Suprapubic skin (tissue), 4 donors: ENCODE measurements around the gene LAP3. TPM values are rescaled to one million over a fixed set of nuclear protein-coding genes. Genes with fewer than 3 reads are reported as not detected.

Source experiments
- DNase-seq, 2 donors: peaks; one replicate each; pipeline ENCODE4 v3.0.0-alpha.2; 2019; ENCODE audit warnings: low spot score in 2 of 2
- H3K27ac ChIP-seq: fragments of 200-600 bp; sonication (generic); one replicate; pipeline ENCODE4 v1.5.1; 2019
- H3K27me3 ChIP-seq: fragments of 200-600 bp; sonication (generic); one replicate; pipeline ENCODE4 v1.5.1; 2019
- H3K36me3 ChIP-seq: fragments of 200-600 bp; sonication (generic); one replicate; pipeline ENCODE4 v1.5.1; 2019
- H3K4me1 ChIP-seq: fragments of 200-600 bp; sonication (generic); one replicate; pipeline ENCODE4 v1.5.1; 2019
- H3K4me3 ChIP-seq: fragments of 200-600 bp; sonication (generic); one replicate; pipeline ENCODE4 v1.5.1; 2019; ENCODE audit warnings: mild to moderate bottlenecking
- H3K9me3 ChIP-seq: fragments of 200-600 bp; sonication (generic); one replicate; pipeline ENCODE4 v1.5.1; 2019
- EP300 ChIP-seq: sonication (generic); formaldehyde crosslinking; IDR thresholded peaks from one replicate; pipeline ENCODE4 v1.6.1; 2017; ENCODE audit warnings: antibody characterized with exemption
- POLR2A ChIP-seq, 2 donors: fragments of 450-650 bp; IDR thresholded peaks; one replicate each; pipeline ENCODE4 v1.6.1; 2017; ENCODE audit warnings: antibody characterized with exemption in 2 of 2, mild to moderate bottlenecking in 2 of 2, moderate library complexity in 2 of 2
- POLR2AphosphoS5 ChIP-seq, 3 donors: sonication (generic); formaldehyde crosslinking; IDR thresholded peaks; one replicate each; pipeline ENCODE4 v1.6.1; 2017; ENCODE audit warnings: antibody characterized with exemption in 3 of 3
- WGBS: methylation state at CpG from one replicate; pipeline ENCODE4 v1.1.5; 2018; 5-methylcytosine and 5-hydroxymethylcytosine counted together
- total RNA-seq, 4 donors: library from RNA; depleted of rRNA; stranded (reverse); fragments of >200 nt; gene quantifications; one replicate each; pipeline ENCODE4 v1.1.0, GENCODE V29; 2016
- TF ChIP-seq, protein P1 (sequence below), 2 donors: fragments of 200-600 bp in 1 of 2; fragments of 450-650 bp in 1 of 2; sonication (generic) in 1 of 2; IDR thresholded peaks; one replicate each; pipeline ENCODE4 v1.5.1; 2016 to 2019; ENCODE audit warnings: antibody characterized with exemption in 2 of 2, mild to moderate bottlenecking in 1 of 2, moderate library complexity in 1 of 2

Gene LAP3
- total RNA-seq, 4 donors from 2014 or later, result 45.9 to 100 (median 62.0) TPM

- TF ChIP-seq POLR2A (IDR thresholded peaks at IDR 0.05) (no peak), EP300 (no peak), POLR2AphosphoS5 (IDR thresholded peaks at IDR 0.05) (no peak)
- TF ChIP-seq, protein P1, sequence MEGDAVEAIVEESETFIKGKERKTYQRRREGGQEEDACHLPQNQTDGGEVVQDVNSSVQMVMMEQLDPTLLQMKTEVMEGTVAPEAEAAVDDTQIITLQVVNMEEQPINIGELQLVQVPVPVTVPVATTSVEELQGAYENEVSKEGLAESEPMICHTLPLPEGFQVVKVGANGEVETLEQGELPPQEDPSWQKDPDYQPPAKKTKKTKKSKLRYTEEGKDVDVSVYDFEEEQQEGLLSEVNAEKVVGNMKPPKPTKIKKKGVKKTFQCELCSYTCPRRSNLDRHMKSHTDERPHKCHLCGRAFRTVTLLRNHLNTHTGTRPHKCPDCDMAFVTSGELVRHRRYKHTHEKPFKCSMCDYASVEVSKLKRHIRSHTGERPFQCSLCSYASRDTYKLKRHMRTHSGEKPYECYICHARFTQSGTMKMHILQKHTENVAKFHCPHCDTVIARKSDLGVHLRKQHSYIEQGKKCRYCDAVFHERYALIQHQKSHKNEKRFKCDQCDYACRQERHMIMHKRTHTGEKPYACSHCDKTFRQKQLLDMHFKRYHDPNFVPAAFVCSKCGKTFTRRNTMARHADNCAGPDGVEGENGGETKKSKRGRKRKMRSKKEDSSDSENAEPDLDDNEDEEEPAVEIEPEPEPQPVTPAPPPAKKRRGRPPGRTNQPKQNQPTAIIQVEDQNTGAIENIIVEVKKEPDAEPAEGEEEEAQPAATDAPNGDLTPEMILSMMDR (IDR thresholded peaks at IDR 0.05), result no peak
- 80% methylated on average over 8 of the region's 8 CpGs for WGBS
- Histone ChIP-seq H3K9me3 (no peaks in the 10 kb centered on the region), H3K4me1 (no peaks in the 10 kb centered on the region), H3K27ac (no peak overlapping the region), H3K27me3 (no peaks in the 10 kb centered on the region), H3K36me3 (no peaks in the 10 kb centered on the region), H3K4me3 (no peak overlapping the region)
- no peak for DNase-seq
Measured at GRCh38 chr4:17654701-17655100, 77.7 kb downstream of the LAP3 start.

DNA sequence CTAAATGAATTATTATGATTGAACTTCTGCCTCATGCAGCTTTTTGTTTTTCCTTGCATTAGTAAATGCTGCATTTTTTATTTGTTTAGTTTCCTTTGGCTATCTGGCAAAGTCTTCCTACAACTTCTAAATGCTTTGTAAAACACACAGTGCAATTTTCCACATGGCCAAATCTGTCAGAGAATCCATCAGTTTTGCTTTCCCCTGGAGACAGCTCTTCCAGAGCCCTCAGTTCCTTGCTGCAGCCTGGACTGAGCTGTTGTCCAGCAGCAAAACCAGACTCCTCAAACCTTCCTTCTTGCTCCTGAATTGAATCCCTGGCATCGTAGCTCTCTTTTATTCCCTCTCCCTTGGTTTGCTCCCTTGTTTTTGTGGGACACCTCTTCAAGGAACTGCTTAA lies 80.1 kb downstream of the LAP3 start:
- 88% methylated on average over 1 of the region's 1 CpG for WGBS
- DNase-seq, result no peak
- H3K27ac ChIP-seq, result no peak overlapping the region
- TF ChIP-seq POLR2AphosphoS5 (IDR thresholded peaks at IDR 0.05), result no peak
- TF ChIP-seq, protein P1 (IDR thresholded peaks at IDR 0.05), result no peak
- no peak for TF ChIP-seq EP300
- TF ChIP-seq POLR2A (IDR thresholded peaks at IDR 0.05), result no peak
- H3K9me3 ChIP-seq, result no peaks in the 10 kb centered on the region
- H3K27me3 ChIP-seq, result no peaks in the 10 kb centered on the region
- H3K36me3 ChIP-seq, result no peaks in the 10 kb centered on the region
- H3K4me3 ChIP-seq, result no peak overlapping the region
- H3K4me1 ChIP-seq, result no peaks in the 10 kb centered on the region

Other genes with a start within 250 kb of the LAP3 start
- 10 to 100 TPM in 2 of 4 donors, 1 to 10 TPM in 2; 5.1 to 15.7 (median 9.5) TPM for gene QDPR, start 65.1 kb upstream of the LAP3 start, total RNA-seq
- not detected for gene CLRN2, start 62.0 kb upstream of the LAP3 start, total RNA-seq
- gene MED28, start 37.4 kb downstream of the LAP3 start, total RNA-seq, result 10 to 100 TPM; 12.4 to 22.2 (median 14.4) TPM
- gene FAM184B, start 204.4 kb downstream of the LAP3 start, total RNA-seq, result under 1 TPM in 3 of 4 donors, not detected in 1; 0.24 to 0.39 (median 0.25) TPM
- gene DCAF16, start 233.6 kb downstream of the LAP3 start, total RNA-seq, result 10 to 100 TPM; 31.5 to 45.1 (median 33.9) TPM
- gene NCAPG, start 233.8 kb downstream of the LAP3 start, total RNA-seq, result 10 to 100 TPM in 1 of 4 donors, 1 to 10 TPM in 3; 1.6 to 10.7 (median 4.2) TPM